Stomach (tissue), 4 donors: ENCODE results near the gene PSMG1.

Source experiments
- POLR2A ChIP-seq, 4 donors: fragments of 450-650 bp; IDR thresholded peaks; one replicate each; pipeline ENCODE4 v1.6.1; 2016; ENCODE audit warnings: antibody characterized with exemption in 4 of 4, control low read depth in 2 of 4, mild to moderate bottlenecking in 1 of 4, moderate library complexity in 1 of 4
- TF ChIP-seq, protein P1 (sequence below), 7 experiments: fragments of 450-650 bp in 4 of 7; fragments of 200-600 bp in 3 of 7; sonication (generic) in 3 of 7; IDR thresholded peaks; one replicate each; pipeline ENCODE4 v1.5.1; 2016 to 2019; ENCODE audit warnings: antibody characterized with exemption in 7 of 7, control low read depth in 2 of 7, mild to moderate bottlenecking in 1 of 7

DNA sequence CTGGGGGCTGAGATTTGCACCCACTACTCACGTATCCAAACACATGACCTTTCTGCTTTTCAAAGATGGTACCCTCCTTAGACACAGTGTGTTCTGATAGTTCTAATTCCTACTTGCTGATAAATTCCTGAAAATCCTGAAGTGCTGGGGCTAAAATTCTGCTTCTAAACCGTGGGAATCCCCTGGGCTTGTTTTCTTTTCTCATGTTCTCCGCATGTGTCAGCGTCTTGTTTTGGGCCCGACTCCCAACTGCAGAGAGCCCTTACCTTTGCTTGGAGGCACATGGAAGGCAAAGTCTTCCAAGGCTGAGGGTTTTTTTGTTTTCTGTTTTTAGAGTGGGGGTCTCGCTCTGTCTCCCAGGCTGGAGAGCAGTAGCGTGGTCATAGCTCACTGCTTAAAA lies 27.2 kb downstream of the PSMG1 start:
- TF ChIP-seq, protein P1, sequence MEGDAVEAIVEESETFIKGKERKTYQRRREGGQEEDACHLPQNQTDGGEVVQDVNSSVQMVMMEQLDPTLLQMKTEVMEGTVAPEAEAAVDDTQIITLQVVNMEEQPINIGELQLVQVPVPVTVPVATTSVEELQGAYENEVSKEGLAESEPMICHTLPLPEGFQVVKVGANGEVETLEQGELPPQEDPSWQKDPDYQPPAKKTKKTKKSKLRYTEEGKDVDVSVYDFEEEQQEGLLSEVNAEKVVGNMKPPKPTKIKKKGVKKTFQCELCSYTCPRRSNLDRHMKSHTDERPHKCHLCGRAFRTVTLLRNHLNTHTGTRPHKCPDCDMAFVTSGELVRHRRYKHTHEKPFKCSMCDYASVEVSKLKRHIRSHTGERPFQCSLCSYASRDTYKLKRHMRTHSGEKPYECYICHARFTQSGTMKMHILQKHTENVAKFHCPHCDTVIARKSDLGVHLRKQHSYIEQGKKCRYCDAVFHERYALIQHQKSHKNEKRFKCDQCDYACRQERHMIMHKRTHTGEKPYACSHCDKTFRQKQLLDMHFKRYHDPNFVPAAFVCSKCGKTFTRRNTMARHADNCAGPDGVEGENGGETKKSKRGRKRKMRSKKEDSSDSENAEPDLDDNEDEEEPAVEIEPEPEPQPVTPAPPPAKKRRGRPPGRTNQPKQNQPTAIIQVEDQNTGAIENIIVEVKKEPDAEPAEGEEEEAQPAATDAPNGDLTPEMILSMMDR (IDR thresholded peaks at IDR 0.05): no peak
- TF ChIP-seq POLR2A (IDR thresholded peaks at IDR 0.05): no peak
